Mucosa of descending colon (tissue), 3 donors: Measurements from ENCODE around the gene SLC4A1. TPM values are rescaled to one million over a fixed set of nuclear protein-coding genes. Genes with fewer than 3 reads are reported as not detected.

ENCODE experiments used
- ATAC-seq: fragments of 200-7000 bp; cut with Tn5 transposase; one replicate; pipeline ENCODE4 v1.9.1; 2020; ENCODE audit warnings: mild to moderate bottlenecking, moderate library complexity
- DNase-seq, 3 donors: peaks; one replicate each; pipeline ENCODE4 v3.0.0-alpha.2; 2020
- H3K36me3 ChIP-seq: fragments of 200-600 bp; one replicate; pipeline ENCODE4 v1.8.0; 2021; ENCODE audit warnings: low read depth, mild to moderate bottlenecking
- H3K4me1 ChIP-seq: fragments of 200-600 bp; one replicate; pipeline ENCODE4 v1.8.0; 2021; ENCODE audit warnings: low read depth, mild to moderate bottlenecking
- H3K4me3 ChIP-seq: fragments of 200-600 bp; one replicate; pipeline ENCODE4 v1.8.0; 2021; ENCODE audit warnings: mild to moderate bottlenecking
- H3K9me3 ChIP-seq: fragments of 200-600 bp; one replicate; pipeline ENCODE4 v1.8.0; 2021; ENCODE audit warnings: mild to moderate bottlenecking
- CTCF ChIP-seq: fragments of 200-600 bp; IDR thresholded peaks from one replicate; pipeline ENCODE4 v1.8.0; 2022; ENCODE audit warnings: antibody characterized with exemption, mild to moderate bottlenecking
- intact Hi-C, 2 donors: fragments of 100-400 bp; cut with DNase I in 1 of 2; cut with micrococcal nuclease in 1 of 2; formaldehyde crosslinking; loops; one replicate each; pipeline versions ENCODE4 v1.11.0 to v1.11.1; 2022; cut with DNase I, micrococcal nuclease
- total RNA-seq, 3 donors: library from RNA; stranded (reverse); fragmentation: NEBNext Ultra II Directional in 2 of 3; extraction: Animal tissue kit (Norgen Biotek cat#: 25700) in 2 of 3; gene quantifications; one replicate each; pipeline versions ENCODE4 v1.2.1 to v1.2.4, GENCODE V29; 2021 to 2023
- donor health status: DM: no; HTN: no; CAD: no; lungs with moderate emphysema.
- donor health status: DM: no; HTN: no; CAD: no.
- donor health status: DM: no; HTN: yes; CAD: no.

SLC4A1 gene
- total RNA-seq, 3 donors from 2014 or later = not detected

GRCh38 chr17:44314031-44314430 lies 46.1 kb upstream of the SLC4A1 start:
- H3K4me1 ChIP-seq = no peaks in the 10 kb centered on the region
- intact Hi-C loops = no loop called here
- no peaks in the 10 kb centered on the region for H3K36me3 ChIP-seq
- H3K4me3 ChIP-seq = no peak overlapping the region
- DNase-seq = no peak
- no peak for TF ChIP-seq CTCF
- ATAC-seq = no peak
- no peaks in the 10 kb centered on the region for H3K9me3 ChIP-seq

- H3K9me3 ChIP-seq = no peaks in the 10 kb centered on the region
- ATAC-seq = no peak
- H3K36me3 ChIP-seq = no peaks in the 10 kb centered on the region
- H3K4me3 ChIP-seq = no peak overlapping the region
- intact Hi-C loops = no loop called here
- H3K4me1 ChIP-seq = peaks cover 10% of the 10 kb centered on the region
- no peak for DNase-seq
- TF ChIP-seq CTCF = no peak
Measured at GRCh38 chr17:44312396-44313104, 44.6 kb upstream of the SLC4A1 start.

GRCh38 chr17:44311562-44312181 lies 43.7 kb upstream of the SLC4A1 start:
- ATAC-seq (no peak), DNase-seq (no peak)
- no peak overlapping the region for H3K4me3 ChIP-seq
- H3K9me3 ChIP-seq = no peaks in the 10 kb centered on the region
- intact Hi-C loops = no loop called here
- H3K4me1 ChIP-seq = peaks cover 11% of the 10 kb centered on the region
- no peak for TF ChIP-seq CTCF
- no peaks in the 10 kb centered on the region for H3K36me3 ChIP-seq

- TF ChIP-seq CTCF = no peak
- Histone ChIP-seq H3K9me3 (no peaks in the 10 kb centered on the region), H3K4me1 (peaks cover 11% of the 10 kb centered on the region), H3K4me3 (no peak overlapping the region), H3K36me3 (no peaks in the 10 kb centered on the region)
- intact Hi-C loops = no loop called here
- DNase-seq = no peak
- no peak for ATAC-seq
Measured at GRCh38 chr17:44310609-44311376, 42.9 kb upstream of the SLC4A1 start.

- TF ChIP-seq CTCF = no peak
- Histone ChIP-seq H3K4me1 (peaks cover 11% of the 10 kb centered on the region), H3K36me3 (no peaks in the 10 kb centered on the region), H3K4me3 (no peak overlapping the region), H3K9me3 (no peaks in the 10 kb centered on the region)
- intact Hi-C loops = no loop called here
- DNase-seq (no peak), ATAC-seq (no peak)
Measured at GRCh38 chr17:44310188-44310587, 42.3 kb upstream of the SLC4A1 start.
